Cortex of kidney (tissue), 1 donor: Measurements from ENCODE around the gene ENTPD6.
"Not testable (repeated sequence)": the region's sequence is repeated elsewhere in the genome, so short reads cannot be mapped to it uniquely, and the experiment has no call there.

Experiments
- DNase-seq: peaks from one replicate; lab custom pipeline; 2025; lab: John Stamatoyannopoulos, UW

The ENTPD6 gene

DNA sequence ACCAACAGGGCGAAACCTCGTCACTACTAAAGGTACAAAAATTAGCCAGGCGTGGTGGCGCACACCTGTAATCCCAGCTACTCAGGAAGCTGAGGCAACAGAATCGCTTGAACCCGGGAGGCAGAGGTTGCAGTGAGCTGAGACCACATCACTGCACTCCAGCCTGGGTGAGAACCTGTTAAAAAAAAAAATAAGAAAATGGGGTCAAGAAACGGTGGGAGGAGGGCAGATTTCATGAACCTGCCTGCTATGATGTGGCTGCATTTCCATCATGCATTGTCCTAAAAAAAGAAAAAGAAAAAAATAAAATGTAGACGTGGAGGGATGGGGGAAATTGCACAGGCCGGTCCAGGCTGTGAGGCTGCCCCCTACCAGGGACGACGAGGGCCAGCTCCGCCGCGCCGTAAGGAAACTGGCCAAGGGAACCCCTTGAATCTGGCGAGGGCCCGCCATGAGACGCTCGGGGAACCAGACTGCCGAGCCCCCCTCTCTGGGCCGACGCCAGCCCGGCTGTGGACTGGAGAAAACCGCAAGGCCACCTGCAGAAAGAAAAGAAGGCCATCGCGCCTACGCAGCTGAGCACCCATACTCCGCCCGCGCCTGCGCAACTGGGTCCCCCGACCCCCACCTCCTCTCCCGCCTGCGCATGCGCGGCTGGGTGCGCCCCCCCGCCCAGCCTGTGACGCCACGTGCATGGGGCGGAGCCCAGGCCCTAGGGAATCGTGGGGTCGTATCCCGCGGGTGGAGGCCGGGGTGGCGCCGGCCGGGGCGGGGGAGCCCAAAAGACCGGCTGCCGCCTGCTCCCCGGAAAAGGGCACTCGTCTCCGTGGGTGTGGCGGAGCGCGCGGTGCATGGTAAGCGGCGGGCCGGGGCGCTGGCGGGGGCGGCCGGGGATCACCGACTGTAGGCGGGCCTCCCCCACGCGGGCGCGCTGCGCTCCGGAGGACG is at the start of gene ENTPD6:
Gene ENTPD6, plus strand, starts transcription at position 699 of the 948 bp plus-strand sequence. CDS start 10,825 bp downstream, outside the sequence.
- peak; percentile 20 for DNase-seq

DNA sequence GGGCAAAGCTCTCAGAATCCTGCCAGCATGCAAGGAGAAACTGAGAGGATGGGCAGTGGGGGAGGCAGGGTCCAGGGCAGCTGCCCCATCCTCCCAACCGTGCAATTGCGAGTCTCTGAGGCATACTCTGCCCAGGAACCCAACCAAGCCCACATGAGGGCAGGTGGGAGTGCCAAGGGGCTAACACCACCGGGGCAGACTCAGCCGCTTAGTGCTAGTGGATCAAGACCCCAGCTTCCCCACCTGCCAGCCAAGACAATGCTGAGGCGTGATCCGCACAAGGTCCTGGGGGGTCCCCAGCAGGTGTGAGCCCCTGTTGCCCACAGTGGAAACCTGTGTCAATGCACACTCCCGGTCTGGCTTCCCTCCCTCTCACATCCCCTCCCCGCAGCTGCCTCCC is 48.5 kb upstream of the ENTPD6 start:
- no peak for DNase-seq

DNA sequence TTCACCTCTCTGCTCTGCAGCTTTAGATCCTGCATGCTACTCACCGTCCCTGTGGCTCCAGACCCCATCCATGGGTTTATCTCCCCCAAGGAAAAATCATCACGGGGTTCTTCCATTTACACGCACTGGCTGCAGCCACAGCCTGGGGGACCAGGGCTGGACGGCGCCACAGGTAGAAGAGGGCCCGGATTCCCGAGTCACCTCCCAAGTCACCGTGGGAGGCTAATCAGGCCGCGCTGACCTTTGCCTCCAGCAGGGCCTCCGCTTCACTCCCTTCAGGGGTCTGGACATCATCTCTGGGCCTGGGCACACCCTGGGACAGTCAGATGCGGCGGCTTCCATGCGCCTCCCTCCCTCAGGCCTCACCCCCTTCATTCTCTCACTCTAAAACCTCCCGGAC is 47.8 kb upstream of the ENTPD6 start:
- no peak for DNase-seq

DNA sequence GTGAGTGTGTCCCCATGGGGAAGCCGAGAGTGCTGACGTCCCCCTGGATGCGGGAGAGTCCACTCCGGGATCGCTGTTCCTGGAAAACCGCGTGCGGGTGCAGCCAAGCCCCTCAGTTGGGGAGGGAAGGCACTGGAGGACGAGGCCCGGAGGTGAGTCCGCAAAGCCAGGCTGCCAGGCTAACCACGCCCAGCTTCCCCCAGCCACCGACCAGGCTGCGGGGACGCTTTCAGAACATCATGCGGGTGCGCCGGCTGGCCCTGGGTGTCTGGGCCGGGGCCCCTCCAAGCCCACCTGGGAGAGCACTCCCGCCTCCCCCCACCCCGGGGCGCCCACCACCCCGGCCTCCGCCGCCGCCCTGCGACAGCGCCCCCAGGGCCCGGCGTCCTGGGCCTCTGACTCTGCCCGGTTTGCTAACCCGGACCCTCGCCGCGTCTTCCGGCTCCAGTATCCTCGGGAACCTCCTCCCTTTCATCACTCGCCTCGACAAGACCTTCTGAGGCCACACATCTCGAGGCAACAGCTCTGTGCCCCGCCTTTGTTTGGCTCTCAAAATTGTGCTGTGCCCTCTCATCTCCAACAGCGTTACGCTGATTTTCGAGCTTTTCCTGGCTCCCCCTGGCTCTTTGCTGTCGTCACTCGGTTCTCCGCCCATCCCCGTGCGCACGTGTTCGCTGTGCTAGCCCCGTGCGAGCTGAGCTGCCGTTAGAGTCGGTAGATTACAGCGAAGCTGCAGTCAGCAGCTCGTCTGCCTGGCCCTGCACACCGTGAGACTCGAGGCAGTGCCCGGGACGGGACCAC is 47.1 kb upstream of the ENTPD6 start:
- no peak for DNase-seq

DNA sequence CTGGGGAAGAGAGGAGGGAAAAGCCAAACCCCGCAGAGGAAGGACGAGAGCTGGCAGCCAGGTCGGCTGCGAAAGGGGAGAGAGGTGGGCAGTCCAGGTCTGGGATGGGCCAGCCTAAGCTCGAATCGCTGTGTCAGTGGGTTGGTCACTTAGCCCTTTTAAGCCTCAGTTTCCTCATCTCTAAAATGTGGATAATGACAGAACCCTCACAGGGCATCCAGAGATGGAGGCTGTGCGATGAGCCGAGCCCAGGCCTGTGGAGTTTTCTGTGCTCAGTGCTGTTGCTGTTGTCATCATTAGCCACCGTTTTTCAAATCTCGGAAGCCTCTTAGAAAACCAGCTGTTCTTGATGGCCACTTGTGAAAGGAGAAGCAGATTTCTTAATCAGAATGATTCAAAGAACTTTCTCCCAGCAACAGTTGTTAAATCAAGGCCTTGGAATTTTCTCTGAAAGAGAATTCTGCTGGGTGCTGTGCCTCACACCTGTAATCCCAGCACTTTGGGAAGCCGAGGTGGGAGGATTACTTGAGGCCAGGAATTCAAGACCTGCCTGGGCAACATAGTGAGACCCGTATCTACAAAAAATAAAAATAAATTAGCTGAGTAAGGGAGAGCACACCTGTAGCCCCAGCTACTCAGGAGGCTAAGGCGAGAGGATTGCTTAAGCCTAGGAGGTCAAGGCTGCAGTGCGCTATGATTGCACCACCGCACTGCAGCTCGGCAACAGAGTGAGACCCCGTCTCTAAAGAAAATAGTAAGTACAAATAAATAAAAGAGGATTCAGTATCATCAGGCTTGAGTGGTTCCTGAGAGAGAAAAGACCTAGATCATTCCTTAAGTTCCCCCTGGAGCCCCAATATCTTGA is 46.3 kb upstream of the ENTPD6 start:
- DNase-seq, result no peak

DNA sequence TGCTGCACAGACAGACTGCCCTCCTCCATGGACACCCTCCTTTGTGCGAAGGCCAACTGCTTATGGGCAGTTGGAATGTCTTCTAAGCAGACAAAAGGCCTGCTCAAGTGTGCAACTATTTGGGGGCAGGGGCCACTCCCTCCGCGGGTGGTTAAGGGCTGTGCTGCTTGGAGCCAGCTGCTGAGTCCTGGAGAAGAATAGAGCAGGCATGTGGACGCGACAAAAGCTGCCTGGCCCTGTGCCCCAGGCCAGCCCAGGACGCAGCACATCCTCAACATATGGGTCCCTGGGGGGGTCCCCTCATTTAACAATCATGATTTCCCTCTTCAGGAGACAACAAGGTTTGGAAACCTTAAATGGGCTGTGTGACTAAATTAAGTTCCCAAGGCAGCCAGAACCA is 45.5 kb upstream of the ENTPD6 start:
- no peak for DNase-seq

DNA sequence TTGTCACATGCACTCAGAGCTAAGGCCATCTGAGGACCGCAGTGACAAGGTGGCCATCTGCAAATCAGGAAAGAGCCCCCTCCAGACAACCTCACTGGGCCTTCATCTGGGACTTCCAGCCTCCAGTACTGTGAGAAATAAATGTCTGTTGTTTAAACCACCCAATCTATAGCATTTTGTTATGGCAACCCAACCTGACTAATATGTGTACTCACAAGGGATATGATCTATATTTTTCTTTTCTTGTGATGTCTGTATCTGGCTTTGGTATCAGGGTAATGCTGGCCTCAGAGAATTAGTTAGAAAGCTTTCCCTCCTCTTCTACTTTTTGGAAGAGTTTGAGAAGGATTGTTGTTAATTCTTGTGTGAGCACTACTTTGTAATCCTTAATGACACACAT is 37.5 kb upstream of the ENTPD6 start:
- DNase-seq, result no peak

DNA sequence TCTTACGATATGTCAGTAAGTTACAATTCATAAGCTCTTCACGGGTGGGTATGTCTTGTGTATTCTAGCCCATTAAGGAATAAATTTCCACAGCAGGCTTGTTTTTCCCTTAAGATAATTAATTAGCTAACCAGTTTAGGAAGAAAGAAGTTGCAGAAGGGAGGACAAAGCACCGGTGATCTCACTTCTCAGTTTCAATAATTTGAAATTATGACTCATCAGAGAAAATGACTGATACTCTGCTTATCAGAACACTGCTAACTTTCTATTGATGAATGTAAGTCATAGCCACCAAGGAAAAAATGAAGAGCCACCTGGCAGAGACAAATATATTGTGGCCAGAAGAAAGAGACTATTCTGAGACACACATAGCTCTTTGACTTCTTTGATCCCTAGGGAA is 35.0 kb upstream of the ENTPD6 start:
- no peak for DNase-seq

DNA sequence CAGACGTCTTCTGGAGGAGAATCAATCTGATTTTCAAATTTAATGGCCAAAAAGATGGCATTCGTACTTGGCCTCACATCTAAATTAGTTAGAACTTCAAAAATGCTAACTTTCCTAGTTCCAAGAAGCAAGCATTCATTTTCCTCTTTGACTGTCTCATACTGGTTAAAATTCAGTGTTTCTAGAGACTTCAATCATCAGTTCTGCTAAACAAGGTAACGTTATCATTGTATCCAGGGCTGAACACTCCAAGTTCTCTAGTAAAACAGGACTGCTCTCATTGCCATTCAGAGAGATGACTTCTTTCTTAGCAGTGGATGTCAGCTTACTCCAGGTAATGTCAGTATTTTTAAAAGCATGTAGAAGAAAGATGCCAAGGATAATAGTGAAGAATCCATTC is 34.6 kb upstream of the ENTPD6 start:
- no peak for DNase-seq

DNA sequence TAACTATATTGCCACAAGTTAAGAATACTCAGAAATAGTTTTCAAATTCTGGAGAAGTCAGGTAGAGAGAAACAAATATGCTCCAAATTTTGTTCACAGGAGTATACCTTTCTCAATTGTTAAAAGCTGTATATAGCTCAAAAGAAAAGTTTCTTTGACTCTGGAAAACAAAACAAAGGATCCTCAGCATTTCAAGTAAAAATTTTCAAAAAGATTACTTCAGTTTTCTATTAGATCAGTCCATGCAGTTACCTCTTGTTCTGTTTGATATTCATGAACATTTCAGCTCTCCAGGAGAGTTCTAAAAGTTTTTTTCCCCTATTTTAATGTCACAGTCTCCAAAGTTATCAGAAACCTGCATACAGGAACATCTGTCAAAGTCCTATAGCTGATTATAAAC is 30.4 kb upstream of the ENTPD6 start:
- no peak for DNase-seq

DNA sequence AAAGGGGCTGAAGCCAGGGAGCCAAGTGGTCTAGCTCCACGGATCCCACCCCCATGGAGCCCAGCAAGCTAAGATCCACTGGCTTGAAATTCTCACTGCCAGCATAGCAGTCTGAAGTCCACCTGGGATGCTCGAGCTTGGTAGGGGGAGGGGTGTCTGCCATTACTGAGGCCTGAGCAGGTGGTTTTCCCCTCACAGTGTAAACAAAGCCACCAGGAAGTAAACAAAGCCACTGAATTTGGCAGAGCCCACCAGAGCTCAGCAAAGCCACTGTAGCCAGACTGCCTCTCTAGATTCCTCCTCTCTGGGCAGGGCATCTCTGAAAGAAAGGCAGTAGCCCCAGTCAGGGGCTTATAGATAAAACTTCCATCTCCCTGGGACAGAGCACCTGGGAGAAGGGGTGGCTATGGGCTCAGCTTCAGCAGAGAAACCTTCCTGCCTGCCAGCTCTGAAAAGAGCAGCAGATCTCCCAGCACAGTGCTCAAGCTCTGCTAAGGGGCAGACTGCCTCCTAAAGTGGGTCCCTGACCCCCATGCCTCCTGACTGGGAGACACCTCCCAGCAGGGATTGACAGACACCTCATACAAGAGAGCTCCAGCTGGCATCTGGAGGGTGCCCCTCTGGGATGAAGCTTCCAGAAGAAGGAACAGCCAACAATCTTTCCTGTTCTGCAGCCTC is 29.3 kb upstream of the ENTPD6 start:
- not testable (repeated sequence) for DNase-seq

DNA sequence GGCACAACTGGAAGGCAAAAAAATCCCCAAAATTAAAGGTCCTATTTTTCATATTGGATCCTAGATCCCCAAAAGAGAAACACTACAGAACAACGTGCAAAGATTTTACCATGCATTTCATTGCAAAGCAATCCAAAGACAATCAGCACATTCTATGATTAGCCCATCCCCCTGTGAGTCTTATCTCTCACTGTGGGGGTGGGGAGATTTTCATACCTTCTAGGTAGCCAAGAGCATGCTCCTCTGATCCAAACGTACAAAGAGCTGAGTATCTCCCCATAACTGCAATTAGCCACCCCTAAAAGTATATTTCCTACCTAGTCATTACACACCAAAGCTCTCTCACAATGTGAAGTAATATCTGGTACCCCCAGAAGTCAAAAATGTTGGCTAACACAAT is 22.2 kb upstream of the ENTPD6 start:
- DNase-seq, result no peak

DNA sequence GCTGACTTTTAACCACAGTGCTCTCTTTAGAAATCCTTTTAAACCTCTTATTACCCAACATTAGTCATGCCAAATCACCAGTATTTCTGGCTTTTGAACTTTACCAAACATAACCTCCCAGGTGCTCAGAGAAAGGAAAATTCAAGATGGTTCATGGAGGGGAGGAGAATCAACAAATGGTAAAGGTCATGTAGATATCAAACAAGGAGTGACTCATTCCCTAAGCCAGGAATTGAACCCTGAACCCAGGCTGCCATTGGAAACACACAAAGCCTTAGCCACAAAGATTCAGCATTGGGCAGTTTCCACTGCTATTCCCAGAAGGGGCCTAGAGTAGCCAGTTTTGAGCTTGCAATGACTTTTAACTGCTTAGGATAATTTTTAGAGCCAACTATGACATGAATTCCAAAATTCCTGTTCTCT is 21.6 kb upstream of the ENTPD6 start:
- DNase-seq, result no peak

DNA sequence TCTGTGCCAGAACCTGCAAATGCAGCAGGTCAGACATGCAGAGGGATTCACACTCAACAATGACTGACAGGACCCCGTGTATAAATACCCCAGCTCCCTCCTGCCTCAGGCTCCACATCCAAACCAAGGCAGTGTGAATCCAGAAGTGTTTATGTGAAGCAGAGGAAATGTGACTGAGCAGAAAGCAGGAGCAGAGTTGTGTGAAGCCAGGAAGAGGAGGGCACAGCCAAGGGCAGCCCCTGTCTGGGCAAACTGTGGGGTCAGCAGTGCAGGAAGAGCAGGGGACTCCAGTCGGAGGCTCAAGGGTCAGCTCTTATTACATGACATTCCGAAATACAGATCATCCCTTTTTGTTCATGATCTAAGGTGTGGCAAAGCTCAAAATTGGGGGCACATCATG is 19.3 kb upstream of the ENTPD6 start:
- no peak for DNase-seq

DNA sequence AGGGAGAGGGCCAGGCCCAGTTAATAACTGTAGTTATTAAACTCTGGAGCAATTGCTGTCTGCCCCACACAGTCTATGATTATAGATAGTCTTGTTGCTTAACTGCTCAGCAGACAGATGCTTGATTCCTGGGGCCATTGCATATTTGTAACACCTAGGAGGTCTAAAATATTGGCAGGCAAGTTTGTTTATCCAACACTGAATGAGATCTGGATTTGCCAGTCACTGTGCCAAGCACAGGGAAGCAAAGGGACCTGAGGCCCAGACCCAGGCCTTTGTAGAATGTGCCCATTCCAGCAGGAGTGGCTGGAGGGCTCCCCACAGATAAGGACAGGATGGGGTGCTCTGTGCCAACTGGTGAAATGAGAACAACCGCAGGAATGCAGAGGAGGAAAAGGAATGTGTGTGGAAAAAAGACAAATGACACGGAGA is 17.6 kb upstream of the ENTPD6 start:
- no peak for DNase-seq

DNA sequence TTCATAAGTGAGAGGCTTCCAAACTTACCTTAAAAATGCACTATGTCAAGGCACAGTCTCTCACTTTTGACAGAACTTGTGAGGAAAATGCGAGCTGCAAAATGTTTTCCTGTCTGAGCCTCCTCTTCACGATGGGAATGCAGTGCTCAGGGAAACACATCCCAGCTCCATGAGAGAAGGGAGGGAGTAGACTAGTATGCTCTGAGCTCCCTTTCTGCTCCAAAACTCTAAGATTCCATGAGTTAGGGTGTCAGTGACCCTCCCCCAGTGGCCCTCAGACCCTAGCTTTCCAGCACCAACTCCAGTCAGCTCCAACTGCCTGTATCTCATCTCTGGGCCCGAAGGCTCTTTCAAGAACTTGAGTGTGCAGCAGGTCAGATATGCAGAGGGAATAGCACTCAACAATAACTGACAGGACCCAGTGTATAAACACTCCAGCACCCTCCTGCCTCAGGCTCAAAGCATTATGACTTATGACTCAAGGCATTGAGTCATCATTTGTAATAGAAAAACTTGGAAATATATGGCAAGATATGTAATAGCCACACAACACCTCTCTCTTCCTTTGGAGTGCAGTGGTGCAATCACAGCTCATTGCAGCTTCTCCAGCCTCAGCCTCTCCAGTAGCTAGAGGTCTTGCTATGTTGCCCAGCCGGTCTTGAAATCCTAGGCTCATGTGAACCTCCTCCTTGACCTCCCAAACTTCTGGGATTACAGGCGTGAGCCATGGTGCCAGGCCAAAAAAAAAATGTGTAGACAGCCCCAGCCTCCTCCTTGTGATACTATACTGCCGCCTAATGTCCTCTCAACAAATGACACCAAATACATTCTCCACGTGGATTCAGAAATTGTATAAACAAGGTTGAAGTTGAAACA is 16.7 kb upstream of the ENTPD6 start:
- DNase-seq, result no peak

DNA sequence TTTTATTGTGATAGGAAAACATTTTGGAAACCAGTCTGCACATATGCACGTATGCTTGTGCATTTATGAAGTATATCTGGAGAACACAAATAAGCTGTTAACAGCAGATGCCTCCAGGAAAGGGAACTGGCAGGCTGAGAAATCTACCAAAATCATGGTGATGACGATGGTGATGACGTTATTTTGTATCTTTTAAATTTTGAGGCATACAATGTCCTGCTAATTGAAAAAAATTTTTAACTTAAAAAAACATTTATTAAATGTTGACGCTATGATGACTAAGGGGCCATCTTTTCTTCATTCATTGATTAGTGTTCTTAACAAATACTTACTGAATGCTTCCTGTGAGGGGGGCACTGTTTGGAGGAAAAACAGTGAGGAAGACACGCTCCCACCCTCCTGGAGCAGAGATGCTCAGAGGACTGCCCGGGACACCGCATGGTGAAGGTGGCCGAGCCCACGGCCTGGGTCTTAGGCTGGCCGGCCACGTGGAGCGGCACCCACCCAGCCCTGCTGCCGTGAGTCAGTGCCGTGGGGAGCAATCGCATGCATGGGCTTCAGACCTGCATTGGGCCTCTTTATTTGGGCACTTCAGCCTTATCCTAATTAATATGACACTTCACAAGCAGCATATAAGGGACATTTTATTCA is 15.9 kb upstream of the ENTPD6 start:
- DNase-seq, result no peak

DNA sequence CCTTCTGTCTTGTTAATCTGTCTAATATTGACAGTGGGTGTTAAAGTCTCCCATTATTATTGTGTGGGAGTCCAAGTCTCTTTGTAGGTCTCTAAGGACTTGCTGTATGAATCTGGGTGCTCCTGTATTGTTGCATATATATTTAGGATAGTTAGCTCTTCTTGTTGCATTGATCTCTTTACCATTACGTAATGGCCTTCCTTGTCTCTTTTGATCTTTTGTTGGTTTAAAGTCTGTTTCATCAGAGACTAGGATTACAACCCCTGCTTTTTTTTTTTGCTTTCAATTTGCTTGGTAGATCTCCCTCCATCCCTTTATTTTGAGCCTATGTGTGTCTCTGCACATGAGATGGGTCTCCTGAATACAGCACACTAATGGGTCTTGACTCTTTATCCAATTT is 11.1 kb upstream of the ENTPD6 start:
- DNase-seq, result not testable (repeated sequence)

DNA sequence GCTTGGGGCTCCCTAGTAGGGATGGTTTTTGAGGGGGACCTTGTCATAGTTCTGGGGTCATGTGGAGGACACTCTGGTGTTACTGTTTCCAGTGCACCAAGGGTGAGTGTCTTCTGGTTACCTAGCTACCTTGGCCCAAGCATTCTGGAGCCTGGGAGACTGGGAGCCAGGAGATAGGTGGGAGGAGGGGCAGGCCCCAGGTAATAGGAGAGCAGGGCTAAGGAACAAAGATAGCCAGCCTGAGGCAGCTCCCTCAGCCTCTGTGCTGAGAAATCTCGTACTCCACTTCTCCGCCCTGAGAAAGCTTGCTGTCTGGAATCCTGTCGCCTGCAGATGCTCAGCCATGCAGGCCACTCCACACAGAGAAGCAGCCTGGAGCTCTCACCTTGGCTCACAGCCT is 8.3 kb upstream of the ENTPD6 start:
- no peak for DNase-seq

DNA sequence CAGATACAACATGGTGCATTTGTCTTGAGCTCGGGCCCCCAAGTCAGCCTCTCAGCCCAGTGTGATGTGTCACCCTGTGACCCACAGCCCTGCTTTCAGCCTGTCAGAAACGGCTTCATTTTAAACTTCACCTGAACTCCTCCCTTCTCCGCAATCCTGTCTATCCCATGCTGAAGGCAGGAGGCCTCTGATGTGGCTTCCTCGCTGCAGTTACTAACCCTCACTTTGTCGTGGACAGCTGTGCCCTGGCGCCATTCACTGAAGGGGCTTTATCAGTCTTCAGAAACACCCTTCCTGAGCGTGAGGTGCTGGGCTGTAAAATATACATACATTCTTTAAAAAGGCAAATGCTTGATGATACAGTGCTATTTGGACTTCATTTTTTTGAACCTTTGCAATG is 7.9 kb upstream of the ENTPD6 start:
- no peak for DNase-seq
